ENCODE results near the gene MAP4K4. TPM values are rescaled to one million over a fixed set of nuclear protein-coding genes. Genes with fewer than 3 reads are reported as not detected.
A peak's percentile ranks its signal among the peaks of the same experiment; 100 is the strongest.

The MAP4K4 gene
- total RNA-seq, result 75.5 and 84.4 TPM in 2 replicates
- 59.1 and 60.6 TPM in 2 replicates for polyA plus RNA-seq

- TF ChIP-seq EZH2 (IDR thresholded peaks at IDR 0.05; ENCODE audit: borderline replicate concordance) (no peak), EZH2phosphoT487 (IDR thresholded peaks at IDR 0.05; ENCODE audit: low read depth, severe bottlenecking, unreplicated experiment) (no peak), CTCF (IDR thresholded peaks at IDR 0.05; ENCODE audit: poor library complexity) (peak; percentile 42)
- H3K27me3 ChIP-seq, result no peaks in the 10 kb centered on the region
- peak within 1 kb of the TSS; percentile 66 for H3K4me3 ChIP-seq
- WGBS (ENCODE audit: low lambda C conversion rate, missing lambda C conversion rate), result under 1% methylated on average over 94 of the region's 129 CpGs
- no peaks in the 10 kb centered on the region for H3K9me3 ChIP-seq (ENCODE audit: low read depth)
- peak within 1 kb of the TSS; percentile 89 for H3K27ac ChIP-seq
- H3K4me2 ChIP-seq, result peak within 1 kb of the TSS; percentile 97
- peak; percentile 89 for DNase-seq (ENCODE audit: low spot score)
- H3K79me2 ChIP-seq, result peaks cover 43% of the 10 kb centered on the region
- H3K9me2 ChIP-seq (replicated peaks; ENCODE audit: insufficient read depth), result no peaks in the 10 kb centered on the region
- H2AFZ ChIP-seq, result peak within 1 kb of the TSS; percentile 65
- H3K36me3 ChIP-seq (replicated peaks; ENCODE audit: insufficient read depth, low read depth), result no peaks in the 10 kb centered on the region
- peaks cover 18% of the 10 kb centered on the region for H3K4me1 ChIP-seq (ENCODE audit: insufficient read depth)
- H4K20me1 ChIP-seq (ENCODE audit: insufficient read depth, poor library complexity, severe bottlenecking), result peaks cover 30% of the 10 kb centered on the region
Measured at GRCh38 chr2:101697124-101698013, at the start of gene MAP4K4. MAP4K4 (plus strand) TSS chr2:101697707; CDS start chr2:101698081, 374 bp downstream.

DNA sequence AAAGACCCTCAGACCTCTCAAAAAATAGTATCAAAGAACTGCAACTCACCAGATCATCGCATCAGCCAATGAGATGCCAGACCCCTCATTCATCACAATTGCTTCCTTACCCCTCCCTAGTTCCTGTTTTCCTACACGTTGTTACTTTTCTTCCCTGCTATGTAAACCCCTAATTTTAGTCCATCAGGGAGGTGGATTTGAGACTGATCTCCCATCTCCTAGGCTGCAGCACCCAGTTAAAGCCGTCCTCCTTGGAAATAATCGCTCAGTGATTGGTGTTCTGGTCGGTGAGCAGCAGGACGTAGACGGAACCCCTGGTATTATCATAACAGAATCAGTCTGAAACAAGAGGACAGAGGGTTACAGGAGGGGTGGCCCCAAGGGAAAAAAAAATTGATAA lies 44.0 kb upstream of the MAP4K4 start:
- H3K9me3 ChIP-seq (ENCODE audit: low read depth), result no peaks in the 10 kb centered on the region
- no peaks in the 10 kb centered on the region for H3K36me3 ChIP-seq (replicated peaks; ENCODE audit: insufficient read depth, low read depth)
- TF ChIP-seq EZH2 (IDR thresholded peaks at IDR 0.05; ENCODE audit: borderline replicate concordance) (no peak), EZH2phosphoT487 (IDR thresholded peaks at IDR 0.05; ENCODE audit: low read depth, severe bottlenecking, unreplicated experiment) (no peak), CTCF (IDR thresholded peaks at IDR 0.05; ENCODE audit: poor library complexity) (no peak)
- no peaks in the 10 kb centered on the region for H3K79me2 ChIP-seq
- no peak overlapping the region for H3K27ac ChIP-seq
- peaks cover 8% of the 10 kb centered on the region for H3K4me1 ChIP-seq (ENCODE audit: insufficient read depth)
- 82% methylated on average over 7 of the region's 7 CpGs for WGBS (ENCODE audit: low lambda C conversion rate, missing lambda C conversion rate)
- H3K9me2 ChIP-seq (replicated peaks; ENCODE audit: insufficient read depth), result no peaks in the 10 kb centered on the region
- DNase-seq (ENCODE audit: low spot score), result no peak
- H3K4me3 ChIP-seq, result no peak overlapping the region
- no peaks in the 10 kb centered on the region for H4K20me1 ChIP-seq (ENCODE audit: insufficient read depth, poor library complexity, severe bottlenecking)
- no peak overlapping the region for H3K4me2 ChIP-seq
- H2AFZ ChIP-seq, result no peak overlapping the region
- H3K27me3 ChIP-seq, result no peaks in the 10 kb centered on the region

GRCh38 chr2:101655702-101656422 lies 41.6 kb upstream of the MAP4K4 start:
- Histone ChIP-seq H3K27me3 (no peaks in the 10 kb centered on the region), H3K4me2 (peak overlapping the region; percentile 53), H3K9me2 (replicated peaks; ENCODE audit: insufficient read depth) (no peaks in the 10 kb centered on the region), H4K20me1 (ENCODE audit: insufficient read depth, poor library complexity, severe bottlenecking) (no peaks in the 10 kb centered on the region), H3K27ac (no peak overlapping the region), H3K9me3 (ENCODE audit: low read depth) (no peaks in the 10 kb centered on the region), H3K79me2 (no peaks in the 10 kb centered on the region), H3K36me3 (replicated peaks; ENCODE audit: insufficient read depth, low read depth) (no peaks in the 10 kb centered on the region), H3K4me3 (no peak overlapping the region), H3K4me1 (ENCODE audit: insufficient read depth) (peaks cover 8% of the 10 kb centered on the region), H2AFZ (no peak overlapping the region)
- no peak for TF ChIP-seq EZH2phosphoT487 (IDR thresholded peaks at IDR 0.05; ENCODE audit: low read depth, severe bottlenecking, unreplicated experiment)
- no peak for TF ChIP-seq CTCF (IDR thresholded peaks at IDR 0.05; ENCODE audit: poor library complexity)
- no peak for TF ChIP-seq EZH2 (IDR thresholded peaks at IDR 0.05; ENCODE audit: borderline replicate concordance)
- peak; percentile 17 for DNase-seq (ENCODE audit: low spot score)
- WGBS (ENCODE audit: low lambda C conversion rate, missing lambda C conversion rate), result 31% methylated on average over 5 of the region's 5 CpGs
